ENCODE data around the gene MCEE.
A peak's percentile ranks its signal among the peaks of the same experiment; 100 is the strongest.

Gene MCEE

DNA sequence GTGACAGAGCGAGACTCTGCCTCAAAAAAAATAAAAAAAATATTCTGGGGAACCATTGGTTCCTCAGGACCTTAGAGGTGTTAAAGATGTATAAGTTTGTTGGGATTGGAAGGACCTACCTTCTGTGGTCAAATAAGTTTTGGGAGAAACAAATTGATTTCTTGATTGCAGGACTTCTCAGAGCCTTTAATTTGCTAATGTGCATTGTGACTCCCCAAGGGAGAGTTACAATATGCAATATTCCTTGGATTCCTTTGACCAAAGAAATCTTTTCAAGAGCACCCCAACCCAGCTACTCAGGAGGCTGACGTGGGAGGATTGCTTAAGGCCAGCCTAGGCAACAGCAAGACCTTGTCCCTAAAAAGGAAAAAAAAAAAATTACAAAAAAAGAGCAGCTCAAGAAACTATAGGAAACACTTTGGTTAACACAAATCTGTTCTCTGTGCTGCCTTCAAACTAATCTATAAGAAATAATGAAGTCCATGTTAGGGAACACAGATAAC lies 55.1 kb downstream of the MCEE start:
- DNase-seq = no peak

DNA sequence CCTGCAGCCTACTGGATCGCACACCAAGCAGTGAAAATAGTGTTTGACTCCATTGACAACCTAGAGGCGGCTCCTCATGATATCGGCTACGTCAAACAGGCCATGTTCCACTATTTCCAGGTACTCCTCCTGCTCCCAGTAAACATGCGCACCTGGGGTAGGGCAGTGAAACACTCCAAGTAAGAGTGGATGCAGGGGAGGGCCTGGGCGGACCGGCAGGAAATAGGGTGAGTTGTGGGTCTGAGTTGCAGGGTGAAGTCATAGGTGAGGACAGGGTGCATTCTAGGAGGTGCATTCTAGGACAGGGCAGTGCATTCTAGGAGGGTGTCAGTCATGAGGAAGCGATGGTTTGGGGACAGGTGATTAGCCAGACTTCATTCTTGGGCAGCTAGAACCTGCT lies 56.6 kb downstream of the MCEE start:
- no peak for DNase-seq

DNA sequence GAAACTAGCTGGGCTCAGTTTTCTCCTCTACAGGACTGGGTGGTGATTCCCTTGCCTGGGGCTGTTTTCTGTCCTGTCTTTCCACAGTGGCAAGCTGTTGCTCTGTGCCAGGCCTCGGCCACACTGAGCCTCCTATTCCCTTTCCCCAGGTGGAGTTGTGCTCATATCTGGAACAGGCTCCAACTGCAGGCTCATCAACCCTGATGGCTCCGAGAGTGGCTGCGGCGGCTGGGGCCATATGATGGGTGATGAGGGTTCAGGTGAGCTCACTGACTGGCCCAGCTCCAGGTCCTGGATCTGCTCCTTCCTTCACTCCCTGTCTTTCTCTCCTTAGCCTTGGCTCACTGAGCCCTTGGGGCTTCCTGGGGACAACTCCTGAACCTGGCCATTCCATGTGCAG lies 57.5 kb downstream of the MCEE start:
- no peak for DNase-seq

- no peak for DNase-seq
Observed at GRCh38 chr2:71071681-71072398, 58.2 kb downstream of the MCEE start.

DNA sequence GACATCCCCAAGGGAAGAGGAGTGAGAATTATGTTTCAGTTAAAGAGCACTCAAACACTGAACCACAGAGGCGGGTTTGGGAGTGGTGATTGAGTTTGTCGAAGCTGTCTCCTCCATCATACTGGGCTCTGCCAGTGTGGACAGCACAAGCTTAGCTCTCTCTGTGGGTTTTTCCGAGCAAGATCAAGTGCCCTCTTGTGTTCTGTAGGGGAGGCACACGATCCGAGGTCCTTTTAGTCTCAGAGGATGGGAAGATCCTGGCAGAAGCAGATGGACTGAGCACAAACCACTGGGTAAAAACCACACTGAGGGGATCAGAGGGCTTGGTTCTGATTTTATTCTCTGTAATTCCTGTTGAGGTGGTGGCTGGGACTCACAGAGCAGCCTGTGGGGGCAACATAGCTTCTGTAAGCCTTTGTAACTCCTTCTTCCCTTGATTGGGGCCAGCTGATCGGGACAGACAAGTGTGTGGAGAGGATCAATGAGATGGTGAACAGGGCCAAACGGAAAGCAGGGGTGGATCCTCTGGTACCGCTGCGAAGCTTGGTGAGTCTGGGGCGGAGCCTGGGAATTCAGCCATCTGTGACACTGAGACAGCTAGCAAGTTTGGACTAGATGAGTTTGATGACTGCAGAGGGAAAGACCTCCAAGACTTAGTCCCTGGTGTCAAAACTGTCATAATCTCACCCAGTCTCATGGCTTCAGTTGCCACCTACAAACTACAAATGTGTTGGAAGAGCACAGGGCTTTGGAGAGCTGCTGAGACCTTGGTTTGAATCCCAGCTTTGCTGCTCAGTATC lies 59.5 kb downstream of the MCEE start:
- DNase-seq = peak; percentile 39

GRCh38 chr2:71069376-71069775 lies 60.7 kb downstream of the MCEE start:
- peak; percentile 23 for DNase-seq

DNA sequence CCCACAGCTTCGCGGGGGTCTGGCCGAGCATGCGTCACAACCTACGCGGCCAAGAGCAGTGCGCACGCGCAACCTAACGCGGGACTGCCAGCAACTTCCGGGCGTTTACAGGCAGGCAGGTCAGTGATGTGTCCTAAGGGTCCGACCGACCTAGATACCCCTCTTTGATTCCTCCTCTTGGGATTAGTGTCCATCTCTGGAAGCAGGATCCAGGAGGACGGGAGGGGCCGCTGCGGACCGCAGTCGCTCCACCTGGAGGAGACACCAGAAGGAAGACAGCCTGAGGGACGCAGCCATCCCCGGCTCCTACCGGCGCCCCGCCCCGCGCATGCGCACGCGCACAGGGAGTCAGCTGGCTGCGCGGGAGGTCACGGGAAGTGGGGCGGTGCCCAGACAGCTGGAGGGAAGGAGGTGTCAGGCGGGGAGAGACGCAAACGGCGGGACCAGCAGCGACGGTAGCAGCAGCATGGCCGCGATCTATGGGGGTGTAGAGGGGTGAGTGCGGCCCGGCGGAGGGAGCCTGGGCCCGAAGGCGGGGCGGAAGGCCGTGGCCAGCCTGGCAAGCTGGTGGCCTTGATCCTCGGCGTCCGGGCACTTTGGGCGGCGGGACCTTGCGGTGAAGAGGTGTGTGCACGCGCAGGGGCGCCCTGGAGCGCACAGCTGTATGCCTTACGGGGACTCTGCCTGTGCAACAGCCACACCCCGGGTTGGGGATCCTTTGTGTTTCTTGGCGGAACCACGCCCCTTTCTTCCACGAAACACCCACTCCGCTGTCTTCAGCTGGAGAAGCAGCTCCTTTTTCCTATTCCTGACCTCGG lies 61.6 kb downstream of the MCEE start, which contains the start of gene NAGK:
Gene NAGK (plus strand): TSS at position 431 of the 818 bp plus-strand sequence. CDS start 36 bp downstream, at position 467.
- peak; percentile 93 for DNase-seq

- DNase-seq = no peak
Observed at GRCh38 chr2:71067567-71068217, 62.3 kb downstream of the MCEE start.

DNA sequence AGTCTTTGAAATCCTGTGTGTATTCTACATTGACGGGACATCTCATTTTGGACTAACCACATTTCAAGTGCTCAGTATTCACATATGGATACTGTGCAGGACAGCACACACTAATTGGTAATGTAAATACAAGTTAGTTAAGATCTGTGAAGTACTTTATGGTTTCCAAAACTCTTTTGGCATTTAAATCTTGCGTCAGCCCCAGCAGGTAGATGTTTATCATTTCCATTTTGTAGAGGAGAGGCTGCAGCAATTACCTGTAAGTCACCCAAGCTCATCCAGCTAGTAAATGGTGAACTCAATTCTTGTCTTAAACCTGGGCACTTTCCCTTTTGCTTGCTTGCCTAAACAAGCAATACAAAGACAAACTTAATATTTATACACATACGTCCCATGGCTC lies 63.2 kb downstream of the MCEE start:
- no peak for DNase-seq

DNA sequence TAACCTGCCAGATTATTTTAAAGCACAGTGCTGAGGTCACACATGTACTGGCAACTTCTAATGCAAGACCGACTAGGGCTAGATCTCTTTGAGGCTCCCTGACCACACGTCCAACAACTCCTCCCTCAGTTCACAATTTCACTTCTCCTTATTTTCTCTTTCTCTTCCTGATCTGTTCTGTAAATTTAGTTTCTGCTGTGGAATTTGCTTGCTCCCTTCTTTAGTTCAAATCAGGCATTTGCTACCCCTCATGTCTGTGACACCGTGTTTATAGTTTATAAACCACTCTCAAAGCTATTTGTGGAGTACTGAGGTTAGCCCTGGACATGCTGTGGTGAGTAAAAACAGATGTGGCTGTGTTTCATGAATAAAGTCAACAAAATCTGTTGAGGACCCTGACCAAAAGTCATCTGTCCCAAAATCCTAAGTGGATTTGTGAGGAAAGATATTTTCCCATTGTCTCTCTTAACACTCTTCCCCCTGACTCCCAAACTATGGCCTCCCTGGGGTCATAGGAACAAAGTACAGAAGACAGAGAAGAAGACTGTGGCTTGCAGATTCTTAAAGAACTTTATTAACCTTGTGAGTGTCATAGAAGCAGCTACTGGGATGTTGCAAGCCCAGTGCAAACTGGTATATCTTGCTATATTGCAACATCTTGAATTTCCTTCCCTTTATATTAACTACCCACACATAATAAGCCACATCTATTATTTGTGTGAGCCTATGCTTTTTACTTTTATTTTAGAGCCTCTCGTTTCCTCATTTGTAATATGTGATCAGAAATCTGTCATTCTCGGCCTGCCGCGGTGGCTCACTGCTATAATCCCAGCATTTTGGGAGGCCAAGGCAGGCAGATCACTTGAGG lies 65.0 kb downstream of the MCEE start:
- no peak for DNase-seq

DNA sequence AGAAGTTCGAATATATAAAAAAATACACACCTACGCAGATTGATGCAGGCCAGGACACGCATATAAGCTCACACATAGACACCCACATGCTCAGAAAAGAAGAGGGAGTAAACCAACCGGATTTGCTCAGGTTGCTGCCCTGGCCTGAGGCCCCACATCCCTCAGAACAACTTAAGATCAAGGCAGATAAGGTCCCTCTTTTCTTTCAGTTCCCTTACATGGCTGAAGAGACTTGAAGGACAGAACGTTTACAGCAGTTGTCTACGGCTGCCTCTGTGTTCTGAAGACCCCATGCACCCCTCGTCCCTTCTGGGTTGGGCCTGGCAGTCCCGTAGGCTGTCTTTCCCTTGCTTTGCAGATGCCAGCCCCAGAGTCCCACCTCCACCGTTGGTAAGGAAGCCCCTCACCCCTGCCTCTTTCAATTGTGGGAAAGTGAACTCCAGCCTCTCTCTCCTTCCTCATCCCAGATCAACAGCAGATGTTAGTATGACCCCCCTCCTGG lies 65.9 kb downstream of the MCEE start:
- no peak for DNase-seq

GRCh38 chr2:71063216-71063615 lies 66.8 kb downstream of the MCEE start:
- no peak for DNase-seq

- no peak for DNase-seq
Observed at GRCh38 chr2:71060871-71061270, 69.2 kb downstream of the MCEE start.

DNA sequence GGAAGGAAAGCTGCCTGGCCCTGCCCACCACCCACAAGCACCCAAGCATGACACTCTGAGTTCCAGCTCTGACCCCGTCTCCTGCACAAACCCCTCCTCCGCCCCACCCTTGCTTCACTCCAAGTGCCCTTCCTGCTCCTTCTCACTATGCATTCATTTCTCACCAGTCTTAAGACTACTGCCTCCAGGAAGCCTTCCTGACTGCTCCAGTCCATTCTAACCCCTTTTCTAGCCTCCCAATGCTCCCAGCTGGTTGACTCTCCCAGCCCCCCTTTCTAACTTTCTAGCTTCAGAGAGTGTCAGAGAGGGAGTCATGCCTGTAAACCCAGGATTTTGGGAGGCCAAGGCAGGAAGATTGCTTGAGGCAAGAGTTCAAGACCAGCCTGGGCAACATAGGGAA lies 69.8 kb downstream of the MCEE start:
- DNase-seq = no peak
